Measurements from ENCODE around the gene DPP6.

DPP6 gene

DNA sequence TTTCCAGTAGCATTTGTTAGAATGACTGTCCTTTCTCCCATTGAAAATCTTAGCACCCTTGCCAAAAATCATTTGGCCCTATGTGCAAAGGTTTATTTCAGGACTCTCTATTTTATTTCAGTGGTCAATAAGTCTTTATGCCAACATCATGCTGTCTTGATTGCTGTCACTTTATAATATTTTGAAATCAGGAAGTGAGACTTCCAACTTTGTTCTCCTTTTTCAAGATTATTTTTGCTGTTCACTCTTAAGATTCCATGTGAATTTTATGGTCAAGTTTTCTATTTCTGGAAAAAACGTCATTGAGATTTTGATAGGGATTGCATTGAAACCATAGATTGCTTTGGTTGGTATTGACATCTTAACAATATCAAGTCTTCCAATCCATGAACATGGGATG lies 885.6 kb downstream of the DPP6 start:
- DNase-seq (ENCODE audit: low spot score) = no peak

DNA sequence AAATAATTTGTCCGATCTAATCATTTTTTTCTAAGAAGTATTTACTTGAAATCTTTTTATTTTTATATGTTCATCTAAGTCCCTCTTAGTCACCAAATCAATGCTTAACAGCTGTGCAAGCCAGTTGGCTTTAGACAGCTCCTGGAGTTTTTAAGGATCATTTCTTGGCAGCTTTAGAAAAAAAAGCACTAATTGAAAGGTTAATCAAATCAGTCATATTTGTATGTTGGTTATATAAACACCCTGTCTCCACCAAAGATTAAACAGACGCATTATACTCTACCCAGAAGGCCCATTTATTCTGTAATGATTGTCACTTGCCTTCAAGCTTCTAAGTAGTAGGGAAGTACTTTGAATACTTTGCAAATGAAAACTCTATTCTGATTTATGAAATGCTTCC lies 890.5 kb downstream of the DPP6 start:
- DNase-seq (ENCODE audit: low spot score) = no peak
